ENCODE measurements around the gene PIP4K2A. TPM values are rescaled to one million over a fixed set of nuclear protein-coding genes. Genes with fewer than 3 reads are reported as not detected.

The PIP4K2A gene
- total RNA-seq, 1 donor from 2014 or later: 24.0 TPM

- Histone ChIP-seq H3K9ac (ENCODE audit: low read depth in 1 of 3, low read length in 3 of 3) (no peak overlapping the region), H3K4me1 (ENCODE audit: control insufficient read depth in 3 of 3, insufficient read depth in 3 of 3, low read length in 3 of 3) (peaks cover 0 to 8% (median 7%) of the 10 kb centered on the region in 3 donors), H3K27ac (ENCODE audit: low read depth, low read length) (no peak overlapping the region), H3K4me3 (ENCODE audit: low read length in 3 of 3) (no peak overlapping the region), H3K27me3 (ENCODE audit: control insufficient read depth in 3 of 3, insufficient read depth in 3 of 3, low read length in 3 of 3) (no peaks in the 10 kb centered on the region), H3K9me3 (ENCODE audit: control insufficient read depth in 3 of 3, low read length in 3 of 3) (no peaks in the 10 kb centered on the region), H3K36me3 (ENCODE audit: control insufficient read depth in 3 of 3, insufficient read depth in 3 of 3, low read length in 3 of 3) (no peaks in the 10 kb centered on the region)
Measured at GRCh38 chr10:22673785-22674572, 40.4 kb downstream of the PIP4K2A start.

GRCh38 chr10:22673091-22673392 is 41.3 kb downstream of the PIP4K2A start:
- Histone ChIP-seq H3K36me3 (ENCODE audit: control insufficient read depth in 3 of 3, insufficient read depth in 3 of 3, low read length in 3 of 3) (no peaks in the 10 kb centered on the region), H3K4me1 (ENCODE audit: control insufficient read depth in 3 of 3, insufficient read depth in 3 of 3, low read length in 3 of 3) (peaks cover 0 to 8% (median 7%) of the 10 kb centered on the region in 3 donors), H3K27me3 (ENCODE audit: control insufficient read depth in 3 of 3, insufficient read depth in 3 of 3, low read length in 3 of 3) (no peaks in the 10 kb centered on the region), H3K27ac (ENCODE audit: low read depth, low read length) (no peak overlapping the region), H3K4me3 (ENCODE audit: low read length in 3 of 3) (no peak overlapping the region), H3K9ac (ENCODE audit: low read depth in 1 of 3, low read length in 3 of 3) (no peak overlapping the region), H3K9me3 (ENCODE audit: control insufficient read depth in 3 of 3, low read length in 3 of 3) (no peaks in the 10 kb centered on the region)

GRCh38 chr10:22672319-22673090 is 41.9 kb downstream of the PIP4K2A start:
- H3K27ac ChIP-seq (ENCODE audit: low read depth, low read length): no peak overlapping the region
- H3K9ac ChIP-seq (ENCODE audit: low read depth in 1 of 3, low read length in 3 of 3): no peak overlapping the region
- peaks cover 0 to 8% (median 7%) of the 10 kb centered on the region in 3 donors for H3K4me1 ChIP-seq (ENCODE audit: control insufficient read depth in 3 of 3, insufficient read depth in 3 of 3, low read length in 3 of 3)
- no peaks in the 10 kb centered on the region for H3K36me3 ChIP-seq (ENCODE audit: control insufficient read depth in 3 of 3, insufficient read depth in 3 of 3, low read length in 3 of 3)
- H3K9me3 ChIP-seq (ENCODE audit: control insufficient read depth in 3 of 3, low read length in 3 of 3): no peaks in the 10 kb centered on the region
- H3K4me3 ChIP-seq (ENCODE audit: low read length in 3 of 3): no peak overlapping the region
- no peaks in the 10 kb centered on the region for H3K27me3 ChIP-seq (ENCODE audit: control insufficient read depth in 3 of 3, insufficient read depth in 3 of 3, low read length in 3 of 3)

GRCh38 chr10:22670788-22671187 is 43.6 kb downstream of the PIP4K2A start:
- peaks cover 0 to 8% (median 7%) of the 10 kb centered on the region in 3 donors for H3K4me1 ChIP-seq (ENCODE audit: control insufficient read depth in 3 of 3, insufficient read depth in 3 of 3, low read length in 3 of 3)
- H3K36me3 ChIP-seq (ENCODE audit: control insufficient read depth in 3 of 3, insufficient read depth in 3 of 3, low read length in 3 of 3): no peaks in the 10 kb centered on the region
- no peak overlapping the region for H3K9ac ChIP-seq (ENCODE audit: low read depth in 1 of 3, low read length in 3 of 3)
- H3K4me3 ChIP-seq (ENCODE audit: low read length in 3 of 3): no peak overlapping the region
- H3K9me3 ChIP-seq (ENCODE audit: control insufficient read depth in 3 of 3, low read length in 3 of 3): no peaks in the 10 kb centered on the region
- no peaks in the 10 kb centered on the region for H3K27me3 ChIP-seq (ENCODE audit: control insufficient read depth in 3 of 3, insufficient read depth in 3 of 3, low read length in 3 of 3)
- H3K27ac ChIP-seq (ENCODE audit: low read depth, low read length): no peak overlapping the region

GRCh38 chr10:22669163-22669711 is 45.1 kb downstream of the PIP4K2A start:
- no peaks in the 10 kb centered on the region for H3K36me3 ChIP-seq (ENCODE audit: control insufficient read depth in 3 of 3, insufficient read depth in 3 of 3, low read length in 3 of 3)
- no peak overlapping the region for H3K9ac ChIP-seq (ENCODE audit: low read depth in 1 of 3, low read length in 3 of 3)
- H3K4me1 ChIP-seq (ENCODE audit: control insufficient read depth in 3 of 3, insufficient read depth in 3 of 3, low read length in 3 of 3): peaks cover 0 to 8% (median 7%) of the 10 kb centered on the region in 3 donors
- H3K27me3 ChIP-seq (ENCODE audit: control insufficient read depth in 3 of 3, insufficient read depth in 3 of 3, low read length in 3 of 3): no peaks in the 10 kb centered on the region
- no peaks in the 10 kb centered on the region for H3K9me3 ChIP-seq (ENCODE audit: control insufficient read depth in 3 of 3, low read length in 3 of 3)
- no peak overlapping the region for H3K27ac ChIP-seq (ENCODE audit: low read depth, low read length)
- H3K4me3 ChIP-seq (ENCODE audit: low read length in 3 of 3): no peak overlapping the region

- H3K4me1 ChIP-seq (ENCODE audit: control insufficient read depth in 3 of 3, insufficient read depth in 3 of 3, low read length in 3 of 3): peaks cover 0 to 4% (median 3%) of the 10 kb centered on the region in 3 donors
- no peaks in the 10 kb centered on the region for H3K9me3 ChIP-seq (ENCODE audit: control insufficient read depth in 3 of 3, low read length in 3 of 3)
- no peaks in the 10 kb centered on the region for H3K27me3 ChIP-seq (ENCODE audit: control insufficient read depth in 3 of 3, insufficient read depth in 3 of 3, low read length in 3 of 3)
- H3K36me3 ChIP-seq (ENCODE audit: control insufficient read depth in 3 of 3, insufficient read depth in 3 of 3, low read length in 3 of 3): no peaks in the 10 kb centered on the region
- no peak overlapping the region for H3K4me3 ChIP-seq (ENCODE audit: low read length in 3 of 3)
- no peak overlapping the region for H3K9ac ChIP-seq (ENCODE audit: low read depth in 1 of 3, low read length in 3 of 3)
- H3K27ac ChIP-seq (ENCODE audit: low read depth, low read length): no peak overlapping the region
Measured at GRCh38 chr10:22667093-22667480, 47.3 kb downstream of the PIP4K2A start.

- peaks cover 0 to 4% (median 3%) of the 10 kb centered on the region in 3 donors for H3K4me1 ChIP-seq (ENCODE audit: control insufficient read depth in 3 of 3, insufficient read depth in 3 of 3, low read length in 3 of 3)
- no peak overlapping the region for H3K27ac ChIP-seq (ENCODE audit: low read depth, low read length)
- H3K4me3 ChIP-seq (ENCODE audit: low read length in 3 of 3): no peak overlapping the region
- no peaks in the 10 kb centered on the region for H3K36me3 ChIP-seq (ENCODE audit: control insufficient read depth in 3 of 3, insufficient read depth in 3 of 3, low read length in 3 of 3)
- H3K9me3 ChIP-seq (ENCODE audit: control insufficient read depth in 3 of 3, low read length in 3 of 3): no peaks in the 10 kb centered on the region
- no peaks in the 10 kb centered on the region for H3K27me3 ChIP-seq (ENCODE audit: control insufficient read depth in 3 of 3, insufficient read depth in 3 of 3, low read length in 3 of 3)
- no peak overlapping the region for H3K9ac ChIP-seq (ENCODE audit: low read depth in 1 of 3, low read length in 3 of 3)
Measured at GRCh38 chr10:22666287-22667092, 47.9 kb downstream of the PIP4K2A start.

GRCh38 chr10:22665329-22665728 is 49.0 kb downstream of the PIP4K2A start:
- no peak overlapping the region for H3K9ac ChIP-seq (ENCODE audit: low read depth in 1 of 3, low read length in 3 of 3)

GRCh38 chr10:22662733-22663330 is 51.5 kb downstream of the PIP4K2A start:
- H3K27ac ChIP-seq (ENCODE audit: low read depth, low read length): no peak overlapping the region
- no peaks in the 10 kb centered on the region for H3K9me3 ChIP-seq (ENCODE audit: control insufficient read depth in 3 of 3, low read length in 3 of 3)
- H3K4me3 ChIP-seq (ENCODE audit: low read length in 3 of 3): no peak overlapping the region
- H3K9ac ChIP-seq (ENCODE audit: low read depth in 1 of 3, low read length in 3 of 3): no peak overlapping the region
- no peaks in the 10 kb centered on the region for H3K27me3 ChIP-seq (ENCODE audit: control insufficient read depth in 3 of 3, insufficient read depth in 3 of 3, low read length in 3 of 3)
- peaks cover 0 to 3% (median 0%) of the 10 kb centered on the region in 3 donors for H3K4me1 ChIP-seq (ENCODE audit: control insufficient read depth in 3 of 3, insufficient read depth in 3 of 3, low read length in 3 of 3)
- H3K36me3 ChIP-seq (ENCODE audit: control insufficient read depth in 3 of 3, insufficient read depth in 3 of 3, low read length in 3 of 3): no peaks in the 10 kb centered on the region

More at GRCh38 chr10:22665329-22665728, 49.0 kb downstream of the PIP4K2A start:
- Histone ChIP-seq H3K4me1 (ENCODE audit: control insufficient read depth in 3 of 3, insufficient read depth in 3 of 3, low read length in 3 of 3) (no peaks in the 10 kb centered on the region), H3K9me3 (ENCODE audit: control insufficient read depth in 3 of 3, low read length in 3 of 3) (no peaks in the 10 kb centered on the region), H3K27me3 (ENCODE audit: control insufficient read depth in 3 of 3, insufficient read depth in 3 of 3, low read length in 3 of 3) (no peaks in the 10 kb centered on the region), H3K27ac (ENCODE audit: low read depth, low read length) (no peak overlapping the region), H3K36me3 (ENCODE audit: control insufficient read depth in 3 of 3, insufficient read depth in 3 of 3, low read length in 3 of 3) (no peaks in the 10 kb centered on the region), H3K4me3 (ENCODE audit: low read length in 3 of 3) (no peak overlapping the region)

All from skeletal muscle tissue (tissue), 4 donors.